MM.1S (cell line): ENCODE results near the gene PLEKHD1.

ENCODE experiments used
- CTCF ChIP-seq: fragments of 300-600 bp; sonication (generic); IDR thresholded peaks from 2 replicates; pipeline ENCODE4 v1.5.1; 2016; ENCODE audit warnings: antibody characterized with exemption, low read length, mixed read lengths
- EZH2 ChIP-seq: fragments of 300-600 bp; sonication (generic); optimal IDR thresholded peaks from 2 replicates; pipeline ENCODE3; 2017; ENCODE audit warnings: low read depth, mild to moderate bottlenecking, antibody characterized with exemption, low read length, mixed read lengths

- no peak for TF ChIP-seq CTCF
- TF ChIP-seq EZH2: no peak
These were observed 76.3 kb downstream of the PLEKHD1 start for GRCh38 chr14:69560826-69561225.
